Measurements from ENCODE around the gene GTF2F2.

DNA sequence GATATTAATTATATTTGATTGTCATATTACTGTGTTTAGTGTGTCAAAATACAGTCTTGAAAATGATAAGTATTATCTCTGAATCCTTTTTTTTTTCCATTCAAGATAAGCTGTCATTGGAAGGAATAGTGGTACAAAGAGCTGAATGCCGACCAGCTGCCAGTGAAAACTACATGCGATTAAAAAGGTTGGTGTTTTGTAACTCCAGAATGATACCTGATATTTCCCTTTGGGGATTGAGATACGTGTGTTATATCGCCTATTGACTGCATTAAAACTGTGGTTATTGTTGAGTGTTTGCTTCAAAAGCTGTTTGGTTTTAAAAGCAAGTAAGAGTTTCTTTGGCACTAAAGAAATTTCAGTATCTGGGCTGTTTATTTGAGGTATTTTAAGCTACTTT, 87.0 kb downstream of the GTF2F2 start:
- TF ChIP-seq, protein P1, sequence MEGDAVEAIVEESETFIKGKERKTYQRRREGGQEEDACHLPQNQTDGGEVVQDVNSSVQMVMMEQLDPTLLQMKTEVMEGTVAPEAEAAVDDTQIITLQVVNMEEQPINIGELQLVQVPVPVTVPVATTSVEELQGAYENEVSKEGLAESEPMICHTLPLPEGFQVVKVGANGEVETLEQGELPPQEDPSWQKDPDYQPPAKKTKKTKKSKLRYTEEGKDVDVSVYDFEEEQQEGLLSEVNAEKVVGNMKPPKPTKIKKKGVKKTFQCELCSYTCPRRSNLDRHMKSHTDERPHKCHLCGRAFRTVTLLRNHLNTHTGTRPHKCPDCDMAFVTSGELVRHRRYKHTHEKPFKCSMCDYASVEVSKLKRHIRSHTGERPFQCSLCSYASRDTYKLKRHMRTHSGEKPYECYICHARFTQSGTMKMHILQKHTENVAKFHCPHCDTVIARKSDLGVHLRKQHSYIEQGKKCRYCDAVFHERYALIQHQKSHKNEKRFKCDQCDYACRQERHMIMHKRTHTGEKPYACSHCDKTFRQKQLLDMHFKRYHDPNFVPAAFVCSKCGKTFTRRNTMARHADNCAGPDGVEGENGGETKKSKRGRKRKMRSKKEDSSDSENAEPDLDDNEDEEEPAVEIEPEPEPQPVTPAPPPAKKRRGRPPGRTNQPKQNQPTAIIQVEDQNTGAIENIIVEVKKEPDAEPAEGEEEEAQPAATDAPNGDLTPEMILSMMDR (IDR thresholded peaks at IDR 0.05; ENCODE audit: low read length), result no peak
- TF ChIP-seq EZH2 (IDR thresholded peaks at IDR 0.05; ENCODE audit: borderline replicate concordance, low read length), result no peak

All from OCI-LY1 (cell line).